ENCODE measurements around the gene GPR50.

GRCh38 chrX:151167791-151168345 lies 8.5 kb upstream of the GPR50 start:
- TF ChIP-seq CTCF (IDR thresholded peaks at IDR 0.05) (no peak), POLR2A (IDR thresholded peaks at IDR 0.05) (no peak)

Measured in esophagus squamous epithelium (tissue), 4 donors.